HepG2 (cell line): ENCODE results near the gene NFX1. TPM values are rescaled to one million over a fixed set of nuclear protein-coding genes. Genes with fewer than 3 reads are reported as not detected.

ENCODE experiments used
- GTF2F1 ChIP-seq: fragments of 150-350 bp; IDR thresholded peaks from 2 replicates; pipeline ENCODE4 v1.6.1; 2014; ENCODE audit warnings: low read length
- HHEX ChIP-seq: IDR thresholded peaks from 2 replicates; pipeline ENCODE4 v1.6.1; 2016; ENCODE audit warnings: control low read depth
- KLF9 ChIP-seq: IDR thresholded peaks from 2 replicates; pipeline ENCODE4 v1.6.1; 2016; ENCODE audit warnings: low read depth
- NFYC ChIP-seq: IDR thresholded peaks from 2 replicates; pipeline ENCODE4 v1.6.1; 2016; ENCODE audit warnings: missing genetic modification reagents, missing compliant biosample characterization
- NR2C2 ChIP-seq: sonication (generic); formaldehyde crosslinking; IDR thresholded peaks from 2 replicates; pipeline ENCODE4 v1.4.0; 2020; ENCODE audit warnings: missing genetic modification reagents, mild to moderate bottlenecking, moderate library complexity, borderline replicate concordance
- PHF8 ChIP-seq: sonication (generic); formaldehyde crosslinking; IDR thresholded peaks from 2 replicates; pipeline ENCODE4 v1.5.0; 2020; ENCODE audit warnings: missing genetic modification reagents
- SP140L ChIP-seq: sonication (generic); formaldehyde crosslinking; IDR thresholded peaks from 2 replicates; pipeline ENCODE4 v1.4.0; 2020; ENCODE audit warnings: missing genetic modification reagents, borderline replicate concordance
- SUZ12 ChIP-seq: fragments of 150-350 bp; IDR thresholded peaks from 2 replicates; pipeline ENCODE4 v1.6.1; 2014; ENCODE audit warnings: low read depth, low read length
- polyA plus RNA-seq, 8 experiments: library from polyadenylated mRNA; depleted of rRNA in 3 of 8; stranded (reverse) in 7 of 8; unstranded in 1 of 8; fragments of >200 nt; fragmentation: Illumina TruSeq in 4 of 8; extraction: Trizol in 4 of 8; gene quantifications; 2 replicates each; pipeline versions ENCODE4 v1.2.1 to v1.2.3, GENCODE V29; 2011 to 2016; ENCODE audit warnings: low read depth in 4 of 8, missing spikeins in 1 of 8, mixed read lengths in 1 of 8; ENCODE audit not compliant: insufficient read depth in 1 of 8
- total RNA-seq, 5 experiments: library from RNA; depleted of rRNA; stranded (reverse); fragments of >200 nt; fragmentation: Illumina TruSeq; extraction: Trizol; gene quantifications; 2 replicates each; pipeline ENCODE4 v1.2.3, GENCODE V29; 2016; ENCODE audit warnings: low read depth in 1 of 5
- TF ChIP-seq, protein P1 (sequence below): sonication (generic); formaldehyde crosslinking; IDR thresholded peaks from 2 replicates; pipeline ENCODE4 v1.9.0; 2021; ENCODE audit warnings: missing genetic modification reagents, borderline replicate concordance
- TF ChIP-seq, protein P2 (sequence below): sonication (generic); formaldehyde crosslinking; IDR thresholded peaks from 2 replicates; pipeline ENCODE4 v1.4.0; 2020; ENCODE audit warnings: missing genetic modification reagents, low read depth, mild to moderate bottlenecking, borderline replicate concordance
- TF ChIP-seq, protein P3 (sequence below): sonication (generic); formaldehyde crosslinking; conservative IDR thresholded peaks from 2 replicates; pipeline ENCODE4 v1.4.0; 2020; ENCODE audit warnings: missing genetic modification reagents
- TF ChIP-seq, protein P4 (sequence below): sonication (generic); formaldehyde crosslinking; IDR thresholded peaks from 2 replicates; pipeline ENCODE4 v1.5.0; 2020; ENCODE audit warnings: missing genetic modification reagents, mild to moderate bottlenecking, borderline replicate concordance
- TF ChIP-seq, protein P5 (sequence below), 2 experiments: fragments of 450-650 bp in 1 of 2; sonication (generic) in 1 of 2; formaldehyde crosslinking in 1 of 2; IDR thresholded peaks; 2 replicates each; pipeline versions ENCODE4 v1.6.1 to v1.8.0; 2016 to 2022; ENCODE audit warnings: antibody characterized with exemption in 1 of 2, mild to moderate bottlenecking in 1 of 2, missing genetic modification reagents in 1 of 2

Gene NFX1
- total and polyA plus RNA-seq, 2 of the 13 experiments (the other 11 are each of a cell fraction or from before 2014, with no cell fraction given) = 23.9 to 27.5 TPM

DNA sequence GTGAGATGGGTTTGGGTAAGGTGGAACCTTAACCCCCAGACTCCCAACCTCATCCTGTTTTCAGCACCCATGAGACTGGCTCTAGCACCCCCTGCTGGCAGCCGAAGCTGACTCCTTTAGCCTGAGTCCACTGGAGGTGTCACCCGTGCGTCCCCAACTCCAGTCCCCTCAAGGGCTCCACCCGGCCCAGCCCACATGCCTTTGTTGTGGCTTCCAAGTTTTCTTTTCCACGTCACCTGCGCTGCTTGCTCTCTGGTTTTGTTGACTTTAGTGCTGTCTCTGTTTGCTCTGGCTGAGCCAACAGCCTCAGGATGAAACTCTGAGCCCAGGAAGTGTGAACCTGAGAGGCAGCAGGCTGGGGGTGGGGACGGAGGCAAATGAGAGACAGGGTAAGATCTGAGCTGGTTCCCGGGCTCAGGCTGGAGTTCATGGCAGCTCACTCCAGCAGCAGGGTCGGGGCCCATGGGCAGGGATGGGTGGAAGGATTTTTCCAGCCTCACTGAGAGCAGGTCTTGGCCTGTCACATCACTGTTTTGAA, 125.3 kb downstream of the NFX1 start (continued):
- TF ChIP-seq, protein P1, sequence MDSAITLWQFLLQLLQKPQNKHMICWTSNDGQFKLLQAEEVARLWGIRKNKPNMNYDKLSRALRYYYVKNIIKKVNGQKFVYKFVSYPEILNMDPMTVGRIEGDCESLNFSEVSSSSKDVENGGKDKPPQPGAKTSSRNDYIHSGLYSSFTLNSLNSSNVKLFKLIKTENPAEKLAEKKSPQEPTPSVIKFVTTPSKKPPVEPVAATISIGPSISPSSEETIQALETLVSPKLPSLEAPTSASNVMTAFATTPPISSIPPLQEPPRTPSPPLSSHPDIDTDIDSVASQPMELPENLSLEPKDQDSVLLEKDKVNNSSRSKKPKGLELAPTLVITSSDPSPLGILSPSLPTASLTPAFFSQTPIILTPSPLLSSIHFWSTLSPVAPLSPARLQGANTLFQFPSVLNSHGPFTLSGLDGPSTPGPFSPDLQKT (CRISPR knock-in tag) = no peak
- TF ChIP-seq SP140L (no peak), KLF9 (CRISPR knock-in tag) (0 out of 2 replicates have a peak, but pooled peaks have one; percentile 65), GTF2F1 (no peak), HHEX (CRISPR knock-in tag) (peak; percentile 99), SUZ12 (no peak), PHF8 (0 out of 2 replicates have a peak, but pooled peaks have one; percentile 36), NR2C2 (CRISPR knock-in tag) (peak; percentile 84), NFYC (CRISPR knock-in tag) (peak; percentile 48; the same call in 1 of the 2 replicates)
- TF ChIP-seq, protein P2, sequence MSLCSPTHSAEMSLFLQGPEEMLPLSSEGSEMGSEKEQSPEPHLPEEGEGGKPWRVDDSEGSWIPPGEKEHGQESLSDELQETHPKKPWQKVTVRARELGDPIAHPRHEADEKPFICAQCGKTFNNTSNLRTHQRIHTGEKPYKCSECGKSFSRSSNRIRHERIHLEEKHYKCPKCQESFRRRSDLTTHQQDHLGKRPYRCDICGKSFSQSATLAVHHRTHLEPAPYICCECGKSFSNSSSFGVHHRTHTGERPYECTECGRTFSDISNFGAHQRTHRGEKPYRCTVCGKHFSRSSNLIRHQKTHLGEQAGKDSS (CRISPR knock-in tag) = peak; percentile 83; the same call in 1 of the 2 replicates
- TF ChIP-seq, protein P3, sequence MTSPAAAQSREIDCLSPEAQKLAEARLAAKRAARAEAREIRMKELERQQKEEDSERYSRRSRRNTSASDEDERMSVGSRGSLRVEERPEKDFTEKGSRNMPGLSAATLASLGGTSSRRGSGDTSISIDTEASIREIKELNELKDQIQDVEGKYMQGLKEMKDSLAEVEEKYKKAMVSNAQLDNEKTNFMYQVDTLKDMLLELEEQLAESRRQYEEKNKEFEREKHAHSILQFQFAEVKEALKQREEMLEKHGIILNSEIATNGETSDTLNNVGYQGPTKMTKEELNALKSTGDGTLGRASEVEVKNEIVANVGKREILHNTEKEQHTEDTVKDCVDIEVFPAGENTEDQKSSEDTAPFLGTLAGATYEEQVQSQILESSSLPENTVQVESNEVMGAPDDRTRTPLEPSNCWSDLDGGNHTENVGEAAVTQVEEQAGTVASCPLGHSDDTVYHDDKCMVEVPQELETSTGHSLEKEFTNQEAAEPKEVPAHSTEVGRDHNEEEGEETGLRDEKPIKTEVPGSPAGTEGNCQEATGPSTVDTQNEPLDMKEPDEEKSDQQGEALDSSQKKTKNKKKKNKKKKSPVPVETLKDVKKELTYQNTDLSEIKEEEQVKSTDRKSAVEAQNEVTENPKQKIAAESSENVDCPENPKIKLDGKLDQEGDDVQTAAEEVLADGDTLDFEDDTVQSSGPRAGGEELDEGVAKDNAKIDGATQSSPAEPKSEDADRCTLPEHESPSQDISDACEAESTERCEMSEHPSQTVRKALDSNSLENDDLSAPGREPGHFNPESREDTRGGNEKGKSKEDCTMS = no peak
- TF ChIP-seq, protein P4, sequence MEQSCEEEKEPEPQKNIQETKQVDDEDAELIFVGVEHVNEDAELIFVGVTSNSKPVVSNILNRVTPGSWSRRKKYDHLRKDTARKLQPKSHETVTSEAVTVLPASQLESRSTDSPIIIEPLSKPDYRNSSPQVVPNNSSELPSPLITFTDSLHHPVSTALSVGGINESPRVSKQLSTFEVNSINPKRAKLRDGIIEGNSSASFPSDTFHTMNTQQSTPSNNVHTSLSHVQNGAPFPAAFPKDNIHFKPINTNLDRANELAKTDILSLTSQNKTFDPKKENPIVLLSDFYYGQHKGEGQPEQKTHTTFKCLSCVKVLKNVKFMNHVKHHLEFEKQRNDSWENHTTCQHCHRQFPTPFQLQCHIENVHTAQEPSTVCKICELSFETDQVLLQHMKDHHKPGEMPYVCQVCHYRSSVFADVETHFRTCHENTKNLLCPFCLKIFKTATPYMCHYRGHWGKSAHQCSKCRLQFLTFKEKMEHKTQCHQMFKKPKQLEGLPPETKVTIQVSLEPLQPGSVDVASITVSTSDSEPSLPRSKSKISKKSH (CRISPR knock-in tag) = peak; percentile 85
- TF ChIP-seq, protein P5, sequence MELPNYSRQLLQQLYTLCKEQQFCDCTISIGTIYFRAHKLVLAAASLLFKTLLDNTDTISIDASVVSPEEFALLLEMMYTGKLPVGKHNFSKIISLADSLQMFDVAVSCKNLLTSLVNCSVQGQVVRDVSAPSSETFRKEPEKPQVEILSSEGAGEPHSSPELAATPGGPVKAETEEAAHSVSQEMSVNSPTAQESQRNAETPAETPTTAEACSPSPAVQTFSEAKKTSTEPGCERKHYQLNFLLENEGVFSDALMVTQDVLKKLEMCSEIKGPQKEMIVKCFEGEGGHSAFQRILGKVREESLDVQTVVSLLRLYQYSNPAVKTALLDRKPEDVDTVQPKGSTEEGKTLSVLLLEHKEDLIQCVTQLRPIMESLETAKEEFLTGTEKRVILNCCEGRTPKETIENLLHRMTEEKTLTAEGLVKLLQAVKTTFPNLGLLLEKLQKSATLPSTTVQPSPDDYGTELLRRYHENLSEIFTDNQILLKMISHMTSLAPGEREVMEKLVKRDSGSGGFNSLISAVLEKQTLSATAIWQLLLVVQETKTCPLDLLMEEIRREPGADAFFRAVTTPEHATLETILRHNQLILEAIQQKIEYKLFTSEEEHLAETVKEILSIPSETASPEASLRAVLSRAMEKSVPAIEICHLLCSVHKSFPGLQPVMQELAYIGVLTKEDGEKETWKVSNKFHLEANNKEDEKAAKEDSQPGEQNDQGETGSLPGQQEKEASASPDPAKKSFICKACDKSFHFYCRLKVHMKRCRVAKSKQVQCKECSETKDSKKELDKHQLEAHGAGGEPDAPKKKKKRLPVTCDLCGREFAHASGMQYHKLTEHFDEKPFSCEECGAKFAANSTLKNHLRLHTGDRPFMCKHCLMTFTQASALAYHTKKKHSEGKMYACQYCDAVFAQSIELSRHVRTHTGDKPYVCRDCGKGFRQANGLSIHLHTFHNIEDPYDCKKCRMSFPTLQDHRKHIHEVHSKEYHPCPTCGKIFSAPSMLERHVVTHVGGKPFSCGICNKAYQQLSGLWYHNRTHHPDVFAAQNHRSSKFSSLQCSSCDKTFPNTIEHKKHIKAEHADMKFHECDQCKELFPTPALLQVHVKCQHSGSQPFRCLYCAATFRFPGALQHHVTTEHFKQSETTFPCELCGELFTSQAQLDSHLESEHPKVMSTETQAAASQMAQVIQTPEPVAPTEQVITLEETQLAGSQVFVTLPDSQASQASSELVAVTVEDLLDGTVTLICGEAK (IDR thresholded peaks at IDR 0.05) = no peak
- TF ChIP-seq, protein P5 (CRISPR knock-in tag; IDR thresholded peaks at IDR 0.05) = peak; percentile 88
